ENCODE measurements around the gene CCDC191. TPM values are rescaled to one million over a fixed set of nuclear protein-coding genes. Genes with fewer than 3 reads are reported as not detected.
A peak's percentile ranks its signal among the peaks of the same experiment; 100 is the strongest.

Gene CCDC191
- 0.39 and 7.4 TPM in 2 replicates for total RNA-seq (2014; rRNA removed; shearing (Covaris generic))

- H3K9me3 ChIP-seq (replicated peaks) = no peaks in the 10 kb centered on the region
- no peaks in the 10 kb centered on the region for H3K36me3 ChIP-seq
- DNase-seq (ENCODE audit: low read depth in 1 of 2, low spot score in 2 of 2) = peak; percentile 97 to 98
- no peaks in the 10 kb centered on the region for H3K27me3 ChIP-seq (replicated peaks)
- H3K4me3 ChIP-seq = peak within 1 kb of the TSS; percentile 52
- peak within 1 kb of the TSS; percentile 60 for H3K27ac ChIP-seq
- peaks cover 6% of the 10 kb centered on the region; the same call in 1 of the 2 replicates for H3K4me1 ChIP-seq (replicated peaks)
Measured at GRCh38 chr3:114056130-114057010, at the start of gene CCDC191, which contains the start of gene QTRT2. Gene CCDC191 (minus strand): TSS chr3:114056526. CDS start chr3:114056466, 60 bp downstream. Gene QTRT2 (plus strand): TSS chr3:114056737. CDS start chr3:114065258, 8,521 bp downstream.

GRCh38 chr3:114104414-114104813 lies 48.1 kb upstream of the CCDC191 start:
- Histone ChIP-seq H3K4me3 (no peak overlapping the region), H3K4me1 (replicated peaks) (no peaks in the 10 kb centered on the region), H3K36me3 (no peaks in the 10 kb centered on the region), H3K27ac (no peak overlapping the region), H3K27me3 (replicated peaks) (no peaks in the 10 kb centered on the region), H3K9me3 (replicated peaks) (no peaks in the 10 kb centered on the region)
- peak in 1 of 2 experiments; percentile 9 for DNase-seq (ENCODE audit: low read depth in 1 of 2, low spot score in 2 of 2)

- Histone ChIP-seq H3K36me3 (no peaks in the 10 kb centered on the region), H3K27ac (no peak overlapping the region), H3K9me3 (replicated peaks) (no peaks in the 10 kb centered on the region), H3K4me1 (replicated peaks) (no peaks in the 10 kb centered on the region), H3K27me3 (replicated peaks) (no peaks in the 10 kb centered on the region), H3K4me3 (no peak overlapping the region)
- no peak for DNase-seq (ENCODE audit: low read depth in 1 of 2, low spot score in 2 of 2)
Measured at GRCh38 chr3:114103858-114104257, 47.5 kb upstream of the CCDC191 start.

GRCh38 chr3:114103181-114103580 lies 46.9 kb upstream of the CCDC191 start:
- no peaks in the 10 kb centered on the region for H3K4me1 ChIP-seq (replicated peaks)
- no peaks in the 10 kb centered on the region for H3K9me3 ChIP-seq (replicated peaks)
- no peak for DNase-seq (ENCODE audit: low read depth in 1 of 2, low spot score in 2 of 2)
- H3K4me3 ChIP-seq = no peak overlapping the region
- H3K27me3 ChIP-seq (replicated peaks) = no peaks in the 10 kb centered on the region
- no peaks in the 10 kb centered on the region for H3K36me3 ChIP-seq
- H3K27ac ChIP-seq = no peak overlapping the region

GRCh38 chr3:114101101-114101500 lies 44.8 kb upstream of the CCDC191 start:
- no peak for DNase-seq (ENCODE audit: low read depth in 1 of 2, low spot score in 2 of 2)
- Histone ChIP-seq H3K4me3 (no peak overlapping the region), H3K27ac (no peak overlapping the region), H3K4me1 (replicated peaks) (no peaks in the 10 kb centered on the region), H3K9me3 (replicated peaks) (no peaks in the 10 kb centered on the region), H3K27me3 (replicated peaks) (no peaks in the 10 kb centered on the region), H3K36me3 (no peaks in the 10 kb centered on the region)

- Histone ChIP-seq H3K4me1 (replicated peaks) (no peaks in the 10 kb centered on the region), H3K27ac (no peak overlapping the region), H3K4me3 (no peak overlapping the region), H3K27me3 (replicated peaks) (no peaks in the 10 kb centered on the region), H3K36me3 (no peaks in the 10 kb centered on the region), H3K9me3 (replicated peaks) (no peaks in the 10 kb centered on the region)
- DNase-seq (ENCODE audit: low read depth in 1 of 2, low spot score in 2 of 2) = no peak
Measured at GRCh38 chr3:114095796-114096195, 39.5 kb upstream of the CCDC191 start.

GRCh38 chr3:114093596-114093995 lies 37.3 kb upstream of the CCDC191 start:
- Histone ChIP-seq H3K9me3 (replicated peaks) (no peaks in the 10 kb centered on the region), H3K27ac (no peak overlapping the region), H3K27me3 (replicated peaks) (no peaks in the 10 kb centered on the region), H3K36me3 (no peaks in the 10 kb centered on the region), H3K4me3 (no peak overlapping the region), H3K4me1 (replicated peaks) (no peaks in the 10 kb centered on the region)
- peak; percentile 14 to 45 for DNase-seq (ENCODE audit: low read depth in 1 of 2, low spot score in 2 of 2)

- Histone ChIP-seq H3K4me3 (no peak overlapping the region), H3K36me3 (no peaks in the 10 kb centered on the region; the same call in 1 of the 2 replicates), H3K27me3 (replicated peaks) (no peaks in the 10 kb centered on the region), H3K9me3 (replicated peaks) (no peaks in the 10 kb centered on the region), H3K27ac (no peak overlapping the region), H3K4me1 (replicated peaks) (no peaks in the 10 kb centered on the region)
- DNase-seq (ENCODE audit: low read depth in 1 of 2, low spot score in 2 of 2) = no peak
Measured at GRCh38 chr3:114093016-114093380, 36.7 kb upstream of the CCDC191 start.

- H3K27me3 ChIP-seq (replicated peaks) = no peaks in the 10 kb centered on the region
- H3K4me1 ChIP-seq (replicated peaks) = no peaks in the 10 kb centered on the region
- no peak overlapping the region for H3K27ac ChIP-seq
- DNase-seq (ENCODE audit: low read depth in 1 of 2, low spot score in 2 of 2) = no peak
- H3K4me3 ChIP-seq = no peak overlapping the region
- peaks cover 3% of the 10 kb centered on the region; the same call in 1 of the 2 replicates for H3K36me3 ChIP-seq
- H3K9me3 ChIP-seq (replicated peaks) = no peaks in the 10 kb centered on the region
Measured at GRCh38 chr3:114092151-114093015, 36.1 kb upstream of the CCDC191 start.

- no peaks in the 10 kb centered on the region for H3K9me3 ChIP-seq (replicated peaks)
- H3K4me3 ChIP-seq = no peak overlapping the region
- no peaks in the 10 kb centered on the region for H3K27me3 ChIP-seq (replicated peaks)
- DNase-seq (ENCODE audit: low read depth in 1 of 2, low spot score in 2 of 2) = no peak
- peaks cover 25% of the 10 kb centered on the region for H3K36me3 ChIP-seq
- H3K27ac ChIP-seq = no peak overlapping the region
- no peaks in the 10 kb centered on the region for H3K4me1 ChIP-seq (replicated peaks)
Measured at GRCh38 chr3:114089675-114090074, 33.3 kb upstream of the CCDC191 start.

GRCh38 chr3:114086356-114086755 lies 30.0 kb upstream of the CCDC191 start:
- H3K9me3 ChIP-seq (replicated peaks) = no peaks in the 10 kb centered on the region
- H3K27me3 ChIP-seq (replicated peaks) = no peaks in the 10 kb centered on the region
- no peak overlapping the region for H3K4me3 ChIP-seq
- no peak overlapping the region for H3K27ac ChIP-seq
- peaks cover 29% of the 10 kb centered on the region for H3K36me3 ChIP-seq
- H3K4me1 ChIP-seq (replicated peaks) = no peaks in the 10 kb centered on the region
- DNase-seq (ENCODE audit: low read depth in 1 of 2, low spot score in 2 of 2) = no peak

- Histone ChIP-seq H3K4me3 (no peak overlapping the region), H3K27ac (no peak overlapping the region), H3K9me3 (replicated peaks) (no peaks in the 10 kb centered on the region), H3K36me3 (peaks cover 47% of the 10 kb centered on the region), H3K27me3 (replicated peaks) (no peaks in the 10 kb centered on the region), H3K4me1 (replicated peaks) (no peaks in the 10 kb centered on the region)
- no peak for DNase-seq (ENCODE audit: low read depth in 1 of 2, low spot score in 2 of 2)
Measured at GRCh38 chr3:114083112-114083511, 26.8 kb upstream of the CCDC191 start.

- no peak for DNase-seq (ENCODE audit: low read depth in 1 of 2, low spot score in 2 of 2)
- Histone ChIP-seq H3K36me3 (peaks cover 50% of the 10 kb centered on the region), H3K4me3 (no peak overlapping the region), H3K27ac (no peak overlapping the region), H3K9me3 (replicated peaks) (no peaks in the 10 kb centered on the region), H3K4me1 (replicated peaks) (no peaks in the 10 kb centered on the region), H3K27me3 (replicated peaks) (no peaks in the 10 kb centered on the region)
Measured at GRCh38 chr3:114081037-114081436, 24.7 kb upstream of the CCDC191 start.

- Histone ChIP-seq H3K4me1 (replicated peaks) (no peaks in the 10 kb centered on the region), H3K4me3 (no peak overlapping the region), H3K27me3 (replicated peaks) (no peaks in the 10 kb centered on the region), H3K27ac (no peak overlapping the region), H3K36me3 (peaks cover 47% of the 10 kb centered on the region), H3K9me3 (replicated peaks) (no peaks in the 10 kb centered on the region)
- DNase-seq (ENCODE audit: low read depth in 1 of 2, low spot score in 2 of 2) = no peak
Measured at GRCh38 chr3:114080201-114080600, 23.9 kb upstream of the CCDC191 start.

All from SJSA1 (cell line).